ENCODE measurements around the gene PKDREJ. TPM values are rescaled to one million over a fixed set of nuclear protein-coding genes. Genes with fewer than 3 reads are reported as not detected.

The PKDREJ gene
- total RNA-seq, 1 experiment from 2014 or later, result not detected

DNA sequence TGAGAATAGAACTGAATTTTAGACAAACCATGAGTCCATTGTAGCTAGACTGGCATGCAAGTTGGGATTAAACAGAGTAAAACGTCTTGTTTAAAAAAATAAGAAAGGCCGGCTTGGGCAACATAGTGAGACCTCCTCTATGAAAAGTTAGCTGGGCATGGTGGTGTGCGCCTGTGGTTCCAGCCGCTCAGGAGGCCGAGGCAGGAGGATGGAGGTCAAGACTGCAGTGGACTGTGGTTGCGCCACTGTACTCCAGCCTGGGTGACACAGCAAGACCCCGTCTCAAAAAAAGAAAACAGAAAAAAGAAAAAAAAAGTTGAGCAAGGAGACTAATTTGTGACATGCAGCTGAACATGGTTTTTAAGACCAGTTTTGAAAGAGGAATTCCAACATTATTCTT is 36.6 kb downstream of the PKDREJ start:
- in situ Hi-C loops (cut with HindIII; ENCODE audit: low pct_unique_long_range_greater_than_20kb, low sequenced_read_pairs) (no loop called here), intact Hi-C loops (cut with micrococcal nuclease; ENCODE audit: unreplicated experiment) (no loop called here)
- ATAC-seq (no peak), DNase-seq (ENCODE audit: low read depth, low spot score) (no peak)
- Histone ChIP-seq H3K36me3 (ENCODE audit: control insufficient read depth, insufficient read depth, low read length) (no peaks in the 10 kb centered on the region), H3K27ac (ENCODE audit: low read length) (no peak overlapping the region), H3K4me1 (ENCODE audit: control insufficient read depth, insufficient read depth, low read length) (no peaks in the 10 kb centered on the region), H3K9me3 (ENCODE audit: control insufficient read depth, insufficient read depth, low read depth, low read length) (no peaks in the 10 kb centered on the region), H3K4me3 (ENCODE audit: low read depth in 2 of 2, low read length in 2 of 2) (no peak overlapping the region), H3K27me3 (ENCODE audit: control insufficient read depth, insufficient read depth, low read length) (no peaks in the 10 kb centered on the region)
- no TSS peak for BruUV-seq (replicated peaks)
- CTCF ChIA-PET, result no interaction called here
- TF ChIP-seq, protein P1, sequence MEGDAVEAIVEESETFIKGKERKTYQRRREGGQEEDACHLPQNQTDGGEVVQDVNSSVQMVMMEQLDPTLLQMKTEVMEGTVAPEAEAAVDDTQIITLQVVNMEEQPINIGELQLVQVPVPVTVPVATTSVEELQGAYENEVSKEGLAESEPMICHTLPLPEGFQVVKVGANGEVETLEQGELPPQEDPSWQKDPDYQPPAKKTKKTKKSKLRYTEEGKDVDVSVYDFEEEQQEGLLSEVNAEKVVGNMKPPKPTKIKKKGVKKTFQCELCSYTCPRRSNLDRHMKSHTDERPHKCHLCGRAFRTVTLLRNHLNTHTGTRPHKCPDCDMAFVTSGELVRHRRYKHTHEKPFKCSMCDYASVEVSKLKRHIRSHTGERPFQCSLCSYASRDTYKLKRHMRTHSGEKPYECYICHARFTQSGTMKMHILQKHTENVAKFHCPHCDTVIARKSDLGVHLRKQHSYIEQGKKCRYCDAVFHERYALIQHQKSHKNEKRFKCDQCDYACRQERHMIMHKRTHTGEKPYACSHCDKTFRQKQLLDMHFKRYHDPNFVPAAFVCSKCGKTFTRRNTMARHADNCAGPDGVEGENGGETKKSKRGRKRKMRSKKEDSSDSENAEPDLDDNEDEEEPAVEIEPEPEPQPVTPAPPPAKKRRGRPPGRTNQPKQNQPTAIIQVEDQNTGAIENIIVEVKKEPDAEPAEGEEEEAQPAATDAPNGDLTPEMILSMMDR (IDR thresholded peaks at IDR 0.05), result no peak
- no peak for TF ChIP-seq SIN3A (IDR thresholded peaks at IDR 0.05; ENCODE audit: borderline replicate concordance, insufficient read depth, low read depth, low read length)
- TF ChIP-seq TCF7L2 (IDR thresholded peaks at IDR 0.05; ENCODE audit: low read depth, low read length), result no peak
- TF ChIP-seq POLR2AphosphoS5 (IDR thresholded peaks at IDR 0.05; ENCODE audit: low read depth, low read length), result no peak
- TF ChIP-seq, protein P2, sequence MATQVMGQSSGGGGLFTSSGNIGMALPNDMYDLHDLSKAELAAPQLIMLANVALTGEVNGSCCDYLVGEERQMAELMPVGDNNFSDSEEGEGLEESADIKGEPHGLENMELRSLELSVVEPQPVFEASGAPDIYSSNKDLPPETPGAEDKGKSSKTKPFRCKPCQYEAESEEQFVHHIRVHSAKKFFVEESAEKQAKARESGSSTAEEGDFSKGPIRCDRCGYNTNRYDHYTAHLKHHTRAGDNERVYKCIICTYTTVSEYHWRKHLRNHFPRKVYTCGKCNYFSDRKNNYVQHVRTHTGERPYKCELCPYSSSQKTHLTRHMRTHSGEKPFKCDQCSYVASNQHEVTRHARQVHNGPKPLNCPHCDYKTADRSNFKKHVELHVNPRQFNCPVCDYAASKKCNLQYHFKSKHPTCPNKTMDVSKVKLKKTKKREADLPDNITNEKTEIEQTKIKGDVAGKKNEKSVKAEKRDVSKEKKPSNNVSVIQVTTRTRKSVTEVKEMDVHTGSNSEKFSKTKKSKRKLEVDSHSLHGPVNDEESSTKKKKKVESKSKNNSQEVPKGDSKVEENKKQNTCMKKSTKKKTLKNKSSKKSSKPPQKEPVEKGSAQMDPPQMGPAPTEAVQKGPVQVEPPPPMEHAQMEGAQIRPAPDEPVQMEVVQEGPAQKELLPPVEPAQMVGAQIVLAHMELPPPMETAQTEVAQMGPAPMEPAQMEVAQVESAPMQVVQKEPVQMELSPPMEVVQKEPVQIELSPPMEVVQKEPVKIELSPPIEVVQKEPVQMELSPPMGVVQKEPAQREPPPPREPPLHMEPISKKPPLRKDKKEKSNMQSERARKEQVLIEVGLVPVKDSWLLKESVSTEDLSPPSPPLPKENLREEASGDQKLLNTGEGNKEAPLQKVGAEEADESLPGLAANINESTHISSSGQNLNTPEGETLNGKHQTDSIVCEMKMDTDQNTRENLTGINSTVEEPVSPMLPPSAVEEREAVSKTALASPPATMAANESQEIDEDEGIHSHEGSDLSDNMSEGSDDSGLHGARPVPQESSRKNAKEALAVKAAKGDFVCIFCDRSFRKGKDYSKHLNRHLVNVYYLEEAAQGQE (IDR thresholded peaks at IDR 0.05; ENCODE audit: insufficient read depth in 1 of 2, low read depth in 2 of 2, low read length in 1 of 2), result no peak
- POLR2A ChIA-PET, result no interaction called here

DNA sequence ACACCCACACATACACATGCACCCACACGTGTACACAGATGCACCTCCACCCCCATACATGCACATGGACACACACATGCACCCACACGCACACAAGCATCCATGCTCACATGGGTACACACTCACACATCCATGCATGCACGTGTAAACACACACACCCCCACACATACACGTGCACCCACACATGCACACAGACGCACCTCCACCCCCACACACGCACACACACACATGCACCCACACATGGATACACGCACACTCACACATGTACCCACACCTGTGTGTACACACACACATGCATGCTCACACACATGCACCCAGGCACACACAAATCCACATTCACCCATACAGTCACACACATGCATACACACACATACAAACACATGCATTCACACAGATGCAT is 37.5 kb downstream of the PKDREJ start:
- no TSS peak for BruUV-seq (replicated peaks)
- CTCF ChIA-PET, result no interaction called here
- intact Hi-C loops (cut with micrococcal nuclease; ENCODE audit: unreplicated experiment) (no loop called here), in situ Hi-C loops (cut with HindIII; ENCODE audit: low pct_unique_long_range_greater_than_20kb, low sequenced_read_pairs) (no loop called here)
- Histone ChIP-seq H3K27ac (ENCODE audit: low read length) (no peak overlapping the region), H3K4me3 (ENCODE audit: low read depth in 2 of 2, low read length in 2 of 2) (no peak overlapping the region), H3K4me1 (ENCODE audit: control insufficient read depth, insufficient read depth, low read length) (no peaks in the 10 kb centered on the region), H3K9me3 (ENCODE audit: control insufficient read depth, insufficient read depth, low read depth, low read length) (no peaks in the 10 kb centered on the region), H3K36me3 (ENCODE audit: control insufficient read depth, insufficient read depth, low read length) (no peaks in the 10 kb centered on the region), H3K27me3 (ENCODE audit: control insufficient read depth, insufficient read depth, low read length) (no peaks in the 10 kb centered on the region)
- POLR2A ChIA-PET, result no interaction called here
- no peak for TF ChIP-seq POLR2AphosphoS5 (IDR thresholded peaks at IDR 0.05; ENCODE audit: low read depth, low read length)
- no peak for TF ChIP-seq TCF7L2 (IDR thresholded peaks at IDR 0.05; ENCODE audit: low read depth, low read length)
- TF ChIP-seq, protein P2 (IDR thresholded peaks at IDR 0.05; ENCODE audit: insufficient read depth in 1 of 2, low read depth in 2 of 2, low read length in 1 of 2), result no peak
- TF ChIP-seq SIN3A (IDR thresholded peaks at IDR 0.05; ENCODE audit: borderline replicate concordance, insufficient read depth, low read depth, low read length), result no peak
- TF ChIP-seq, protein P1 (IDR thresholded peaks at IDR 0.05), result no peak
- DNase-seq (ENCODE audit: low read depth, low spot score), result no peak
- ATAC-seq, result no peak
